HG03103 (cell line): Measurements from ENCODE around the gene SLC16A8.
"Not testable (repeated sequence)": the region's sequence is repeated elsewhere in the genome, so short reads cannot be mapped to it uniquely, and the experiment has no call there.

Experiments used
- ATAC-seq: cut with Tn5 transposase; IDR thresholded peaks from one replicate; pipeline ENCODE4 v1.9.1; 2021; ENCODE audit warnings: low read depth; ENCODE audit not compliant: unreplicated experiment

SLC16A8 gene

DNA sequence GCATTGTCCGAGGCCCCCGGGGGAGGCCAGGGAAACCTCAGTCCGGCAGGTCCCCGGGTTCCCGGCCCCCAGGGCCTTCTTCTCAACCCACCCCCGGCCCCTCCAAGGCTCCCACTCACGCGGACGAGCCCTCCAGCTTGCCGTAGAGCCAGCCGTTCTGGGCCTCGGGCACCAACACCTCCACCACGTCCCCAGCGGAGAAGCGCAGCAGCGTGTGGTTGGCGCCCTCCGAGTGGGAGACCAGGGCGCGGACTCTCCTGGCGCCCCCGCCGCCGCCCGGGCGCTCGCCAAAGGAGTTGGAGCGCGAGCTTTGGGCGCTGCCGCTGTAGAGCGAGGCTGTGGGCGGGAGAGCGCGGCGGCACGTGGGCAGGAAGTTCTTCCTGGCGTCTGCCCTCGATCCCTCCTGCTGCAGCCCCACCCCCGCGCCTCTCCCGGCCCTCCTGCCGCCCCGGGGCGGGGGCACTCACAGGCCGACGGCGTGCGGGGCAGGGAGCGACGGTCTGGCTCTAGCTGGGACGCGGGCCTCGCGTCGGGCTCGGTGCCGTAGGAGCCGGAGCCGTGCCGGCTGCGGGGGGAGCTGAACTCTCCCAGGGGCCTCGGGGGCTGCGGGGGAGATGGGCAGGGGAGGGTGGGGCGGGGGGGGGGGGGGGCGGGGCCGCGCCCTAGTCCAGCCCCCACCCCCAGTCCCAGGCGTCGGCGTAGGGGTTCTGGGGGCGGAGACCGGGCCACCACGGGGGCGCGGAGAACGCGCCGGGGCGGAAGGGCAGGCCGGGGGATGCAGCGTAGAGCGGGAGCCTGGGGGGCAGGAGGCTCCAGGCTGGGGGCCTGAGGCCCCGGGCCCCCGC, 4.9 kb upstream of the SLC16A8 start:
- no peak for ATAC-seq

- no peak for ATAC-seq
Measured at GRCh38 chr22:38087855-38088254, 3.9 kb upstream of the SLC16A8 start.

GRCh38 chr22:38086942-38087341, 3.0 kb upstream of the SLC16A8 start:
- no peak for ATAC-seq

DNA sequence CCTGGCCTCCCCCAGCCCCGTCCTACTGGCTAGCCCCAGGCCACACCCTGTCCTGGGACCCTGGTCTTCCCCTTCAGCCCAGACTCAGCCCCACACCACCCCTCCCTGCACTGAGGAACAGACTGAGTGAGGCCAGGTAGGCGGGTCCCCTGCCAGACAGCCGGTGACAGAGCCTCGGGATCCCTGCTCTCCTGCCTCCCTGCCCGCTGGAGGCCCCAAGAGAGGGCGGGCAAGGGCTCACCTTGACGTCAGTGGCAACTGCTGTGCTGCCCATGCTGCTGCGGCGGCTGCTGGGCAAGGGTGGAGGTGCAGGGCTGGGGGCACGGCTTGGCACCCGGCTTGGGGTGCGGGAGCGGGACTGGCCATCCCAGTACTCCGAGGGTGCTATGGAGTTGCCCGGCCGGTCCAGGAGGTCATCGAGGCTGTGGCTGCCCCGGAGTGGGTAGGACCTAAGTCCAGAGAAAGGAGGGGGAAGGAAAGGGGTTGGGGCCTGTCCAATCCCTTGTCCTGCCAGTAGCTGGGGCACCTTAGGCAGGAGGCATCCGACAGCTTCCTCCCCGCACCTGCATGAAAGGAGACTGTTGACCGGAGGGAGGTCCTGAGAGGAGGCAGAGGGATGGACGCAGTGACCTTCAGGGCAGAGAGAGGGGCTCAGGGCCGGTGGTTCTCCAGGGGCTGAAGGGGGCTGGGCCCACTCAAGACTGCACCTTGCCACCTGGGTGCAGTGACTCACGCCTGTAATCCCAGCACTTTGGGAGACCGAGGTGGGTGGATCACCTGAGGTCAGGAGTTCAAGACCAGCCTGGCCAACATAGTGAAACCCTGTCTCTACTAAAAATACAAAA, 2.2 kb upstream of the SLC16A8 start:
- ATAC-seq: no peak

GRCh38 chr22:38085501-38085900, 1.5 kb upstream of the SLC16A8 start:
- no peak for ATAC-seq

DNA sequence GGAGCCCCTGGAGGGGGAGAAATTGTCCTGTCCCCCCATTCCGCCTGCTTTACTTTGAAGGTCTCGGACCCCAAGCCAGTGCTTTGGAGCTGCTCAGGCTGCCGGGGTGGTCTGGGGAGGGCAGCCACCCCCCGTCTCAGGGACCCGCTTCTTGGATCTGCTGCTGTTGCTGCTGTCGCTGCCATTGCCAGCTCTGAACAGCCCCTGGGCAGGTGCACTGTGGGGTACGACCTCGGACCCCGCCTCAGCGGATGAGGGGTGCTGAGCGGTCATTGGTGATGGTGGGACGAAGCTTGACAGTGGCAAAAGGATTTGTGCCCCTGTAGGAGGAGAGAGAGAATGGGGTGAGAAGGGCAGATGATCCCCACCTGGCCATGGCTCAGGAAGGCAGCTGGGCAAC, 1.1 kb upstream of the SLC16A8 start:
- ATAC-seq: no peak

DNA sequence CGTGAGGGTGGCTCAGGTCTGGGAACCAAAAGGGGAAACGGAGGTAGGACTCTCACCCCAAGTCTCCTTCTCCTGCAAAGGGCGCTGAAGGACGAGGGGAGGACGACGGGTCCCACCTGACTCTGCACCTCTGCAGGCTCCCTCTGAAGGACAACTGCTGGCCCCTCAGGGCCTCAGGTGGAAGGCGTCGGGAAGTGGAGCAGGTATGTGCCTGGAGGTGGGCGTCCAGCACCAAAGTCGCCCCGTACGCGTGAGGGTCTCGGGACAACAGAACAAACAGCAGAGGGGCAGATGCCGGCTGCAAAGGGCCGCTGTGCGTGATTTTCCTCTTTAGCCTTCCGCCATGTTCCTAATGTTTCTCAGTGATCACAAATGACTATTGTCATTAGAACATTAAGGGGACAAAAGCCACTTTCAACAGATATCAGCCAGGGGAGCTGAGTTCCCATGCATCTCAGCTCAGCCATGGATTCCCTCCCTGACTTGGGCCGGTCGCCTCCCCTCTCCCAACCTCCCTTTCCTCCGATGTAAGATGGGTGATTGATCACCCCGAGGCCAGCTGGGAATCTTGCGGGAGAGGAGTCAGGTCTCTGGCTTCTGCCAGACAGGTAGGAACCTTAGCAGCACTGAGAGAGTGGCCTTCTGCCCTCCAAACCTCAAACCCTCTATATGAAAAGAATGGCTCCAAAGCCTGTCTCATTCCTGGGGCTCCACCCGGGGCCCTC, 836 bp downstream of the SLC16A8 start:
- ATAC-seq: no peak

DNA sequence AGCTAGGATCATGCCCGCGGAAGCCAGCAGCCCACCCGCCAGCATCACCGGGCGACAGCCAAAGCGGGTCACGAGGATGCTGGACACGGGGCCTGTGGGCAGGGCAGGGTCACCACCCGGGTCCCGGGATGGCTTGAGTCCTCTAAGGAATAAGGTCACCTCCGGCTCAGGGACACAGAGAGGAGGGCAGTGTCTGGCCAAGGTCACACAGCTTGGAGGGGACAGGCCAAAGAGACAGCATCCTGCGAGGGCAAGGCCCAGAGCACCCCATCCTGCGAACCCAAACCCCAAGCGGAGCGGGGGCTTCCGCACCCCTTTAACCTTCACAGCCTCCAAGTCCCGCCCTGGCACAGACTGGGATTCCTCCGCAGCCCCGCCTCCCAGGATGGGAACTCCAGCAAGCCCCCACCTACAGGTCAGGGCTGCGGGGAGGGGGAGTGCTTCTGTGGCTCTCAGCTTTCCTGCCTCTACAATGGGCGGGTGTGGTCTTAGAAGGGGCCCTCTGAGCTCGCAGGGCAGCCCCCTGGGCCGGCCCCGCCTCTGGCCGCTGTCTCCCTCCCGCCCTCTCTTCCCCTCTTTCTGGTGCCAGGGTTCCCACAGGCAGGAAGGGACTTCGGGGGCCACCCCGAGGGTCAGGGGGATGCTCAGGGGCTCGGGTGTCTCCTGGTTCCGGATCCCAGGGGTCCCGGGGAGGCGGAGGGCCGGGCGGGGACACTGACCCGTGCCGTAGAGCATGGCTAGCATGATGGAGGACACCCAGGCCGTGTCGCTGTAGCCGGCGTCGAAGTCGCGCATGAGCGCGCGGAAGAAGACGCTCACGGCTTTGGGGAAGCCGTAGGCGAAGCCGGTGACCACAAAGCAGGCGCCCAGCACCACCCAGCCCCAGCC, 1.8 kb downstream of the SLC16A8 start:
- ATAC-seq: no peak

- ATAC-seq: no peak
Measured at GRCh38 chr22:38081636-38081940, 2.4 kb downstream of the SLC16A8 start.

DNA sequence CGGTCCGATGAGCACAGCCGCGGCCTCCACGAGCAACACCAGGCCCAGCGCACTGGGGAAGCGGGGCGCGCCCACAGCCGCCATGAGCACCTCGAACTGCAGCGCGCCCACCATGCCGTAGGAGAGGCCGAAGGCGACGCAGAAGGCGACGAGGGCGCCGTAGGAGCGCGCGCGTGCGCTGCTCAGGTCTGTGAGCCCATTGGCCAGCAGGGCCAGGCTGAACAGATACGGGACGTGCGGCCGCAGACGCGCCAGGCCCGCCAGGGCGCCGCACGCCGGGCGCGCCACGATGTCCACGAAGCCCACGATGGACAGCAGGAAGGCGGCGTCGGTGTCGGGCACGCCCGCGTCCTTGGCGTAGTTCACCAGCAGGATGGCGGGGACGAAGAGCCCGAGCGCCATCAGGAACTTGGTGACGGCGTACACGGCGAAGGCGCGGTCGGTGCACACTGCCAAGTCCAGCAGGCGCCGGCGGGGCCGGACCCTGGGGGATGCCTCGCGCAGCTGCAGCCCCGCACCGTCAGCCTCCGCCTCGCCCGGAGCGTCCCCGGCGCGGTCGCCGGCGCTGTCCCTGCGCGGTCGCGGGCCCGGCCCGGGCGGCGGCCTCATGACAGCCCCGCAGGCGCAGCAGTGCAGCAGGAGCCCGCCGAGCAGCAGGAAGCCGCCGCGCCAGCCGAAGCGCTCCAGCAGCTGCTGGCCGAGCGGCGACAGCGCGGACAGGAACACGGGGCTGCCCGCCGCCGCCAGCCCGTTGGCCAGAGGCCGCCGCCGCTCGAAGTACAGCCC, 2.9 kb downstream of the SLC16A8 start:
- no peak for ATAC-seq

GRCh38 chr22:38080474-38080849, 3.5 kb downstream of the SLC16A8 start:
- ATAC-seq: no peak

DNA sequence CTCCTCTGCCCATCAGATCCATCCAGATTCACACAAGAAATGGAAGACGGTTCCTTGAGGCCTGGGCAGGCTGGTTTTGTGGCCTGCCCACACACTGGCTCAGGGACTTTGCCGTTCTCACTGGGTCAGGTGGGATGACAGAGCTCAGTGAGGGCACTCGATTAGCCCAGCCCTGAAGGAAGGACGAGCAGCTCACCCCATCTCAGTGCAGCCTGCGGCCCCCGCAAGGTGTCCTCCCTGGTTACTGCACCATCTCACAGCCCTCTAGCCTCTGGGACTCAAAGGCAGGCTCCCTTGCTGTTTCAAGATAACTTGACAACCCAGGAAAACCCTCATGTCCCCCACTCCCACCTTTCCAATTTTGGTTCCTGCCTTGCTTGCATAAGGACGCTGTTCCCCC, 4.2 kb downstream of the SLC16A8 start:
- ATAC-seq: no peak

DNA sequence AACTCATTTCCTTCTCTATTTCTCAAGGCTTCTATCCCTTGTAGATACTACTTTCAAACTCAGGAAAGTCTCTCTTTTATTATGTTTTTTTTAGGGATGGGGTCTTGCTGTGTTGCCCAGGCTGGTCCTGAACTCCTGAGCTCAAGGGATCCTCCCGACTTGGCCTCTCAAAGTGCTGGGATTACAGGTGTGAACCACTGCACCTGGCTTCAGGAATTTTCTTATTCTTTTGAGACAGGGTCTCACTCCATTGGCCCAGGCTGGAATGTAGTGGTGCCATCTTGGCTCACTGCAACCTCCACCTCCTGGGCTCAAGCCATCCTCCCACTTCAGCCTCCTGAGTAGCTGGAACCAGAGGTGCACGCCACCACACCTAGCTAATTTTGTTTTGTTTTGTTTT, 4.8 kb downstream of the SLC16A8 start:
- not testable (repeated sequence) for ATAC-seq

GRCh38 chr22:38078046-38078840, 5.7 kb downstream of the SLC16A8 start:
- no peak for ATAC-seq

DNA sequence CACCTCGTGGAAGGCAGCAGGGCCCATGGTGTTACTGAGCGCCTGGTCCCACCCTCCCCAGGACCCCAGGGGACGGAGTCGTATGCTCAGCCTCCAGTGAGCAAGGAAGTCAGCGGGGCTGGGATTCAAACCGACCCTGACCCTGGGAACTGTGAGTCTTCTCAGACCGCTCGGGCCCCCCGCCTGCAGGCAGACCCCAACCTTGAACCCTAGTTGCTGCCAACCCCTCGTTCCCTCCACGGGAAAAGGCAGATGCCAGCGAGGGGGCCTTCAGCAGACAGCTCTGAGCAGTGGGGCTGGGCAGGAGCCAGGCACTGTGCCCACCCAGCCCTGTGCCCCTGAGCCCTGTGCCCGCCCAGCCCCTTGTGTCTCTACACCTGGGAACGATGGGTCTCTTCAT, 6.4 kb downstream of the SLC16A8 start:
- no peak for ATAC-seq

DNA sequence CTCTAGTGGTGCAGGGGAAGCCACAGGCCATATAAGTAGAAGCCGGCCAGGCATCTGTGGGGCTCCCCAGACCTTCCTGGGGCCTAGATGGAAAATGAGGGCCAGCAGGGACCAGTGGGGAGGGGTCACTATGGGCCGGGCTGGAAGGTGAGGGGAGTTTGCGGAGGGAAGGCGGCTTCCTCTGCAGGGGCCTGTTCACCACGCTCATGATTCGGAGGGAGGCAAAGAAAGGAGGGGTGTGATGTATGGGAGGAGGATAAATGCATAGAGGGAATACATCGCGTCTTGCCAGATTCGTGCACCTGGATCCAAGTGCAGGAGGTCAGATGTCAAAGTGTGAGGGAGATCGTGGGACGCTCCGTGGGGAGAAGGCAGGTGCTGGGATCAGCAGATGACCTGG, 6.9 kb downstream of the SLC16A8 start:
- ATAC-seq: no peak

DNA sequence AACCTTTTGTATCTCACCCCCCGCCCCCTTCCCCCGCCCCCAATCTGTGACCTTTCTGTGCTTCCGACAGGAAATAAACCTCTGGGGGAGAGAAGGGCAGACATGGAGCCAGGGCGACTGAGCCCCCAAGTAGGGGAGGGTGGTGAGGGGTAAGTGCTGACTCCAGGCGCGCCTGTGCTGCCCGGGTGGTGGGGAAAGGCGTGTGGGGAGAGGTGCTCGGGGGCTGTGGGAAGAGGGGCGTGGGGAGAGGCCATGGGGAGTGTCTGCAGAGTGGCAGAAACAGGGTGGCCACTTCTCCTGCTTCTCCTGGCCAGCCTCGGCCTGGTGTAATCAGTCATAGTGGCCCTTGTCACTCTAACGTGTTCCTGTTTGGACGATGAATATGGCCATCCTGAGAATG, 8.0 kb downstream of the SLC16A8 start:
- no peak for ATAC-seq

GRCh38 chr22:38075105-38075825, 8.7 kb downstream of the SLC16A8 start:
- ATAC-seq: no peak
